ENCODE data around the gene SMIM35. TPM values are rescaled to one million over a fixed set of nuclear protein-coding genes. Genes with fewer than 3 reads are reported as not detected.

SMIM35 gene
- polyA plus RNA-seq: under 1 TPM in 1 of 3 donors, not detected in 2; 0.01 TPM

DNA sequence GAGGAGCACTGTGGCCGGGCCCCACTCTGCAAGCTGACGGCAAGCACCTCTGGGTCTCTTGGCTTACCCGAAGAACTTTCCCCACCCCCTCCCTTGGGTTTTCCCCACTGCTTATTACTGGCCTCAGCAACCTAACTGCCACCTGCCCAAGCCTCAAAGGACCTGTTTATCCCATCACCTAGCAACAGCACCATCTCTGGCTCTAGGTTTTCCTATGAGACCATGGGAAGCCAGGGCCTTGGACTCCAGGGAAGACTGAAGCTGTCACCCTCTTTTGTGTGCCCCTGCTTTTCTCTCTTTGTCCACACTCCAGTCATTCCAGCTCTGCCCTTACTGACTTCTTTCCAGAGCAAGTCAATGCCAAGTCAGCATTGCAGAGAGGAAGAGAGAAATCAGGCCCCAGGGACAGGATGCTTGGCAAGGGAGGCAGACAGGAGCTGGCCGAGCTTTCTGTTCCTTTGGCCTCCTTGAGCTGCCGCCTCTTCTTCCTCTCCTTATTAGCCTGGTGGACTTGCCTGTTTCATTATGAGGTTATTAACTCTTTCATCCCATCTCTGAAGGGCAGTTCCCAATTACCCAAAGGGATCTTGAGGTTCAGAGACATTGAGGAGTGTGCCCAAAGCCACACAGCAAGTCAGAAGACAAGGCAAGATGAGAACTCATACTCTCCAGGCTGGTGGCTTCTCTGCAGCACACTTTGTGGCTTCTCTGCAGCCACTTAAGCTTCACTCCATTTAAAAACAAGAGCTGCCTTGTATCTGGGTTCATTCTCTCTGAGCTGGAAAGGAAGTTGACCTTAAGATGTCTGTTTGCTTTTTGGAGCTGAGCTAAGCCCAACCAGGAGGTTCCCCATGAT, at the start of gene SMIM35:
Gene SMIM35 (minus strand): TSS at position 51 of the 856 bp plus-strand sequence. CDS start 206 bp downstream, outside the sequence.
- no peak within 1 kb of the TSS for H3K27ac ChIP-seq (ENCODE audit: low read depth, low read length)
- WGBS, 3 donors: 43 to 70% (median 59%) methylated on average over 5 of the region's 5 CpGs

- 84 to 88% (median 85%) methylated on average over 2 of the region's 2 CpGs for WGBS, 3 donors
- no peak overlapping the region for H3K27ac ChIP-seq (ENCODE audit: low read depth, low read length)
Measured at GRCh38 chr11:118136341-118136740, 49.6 kb upstream of the SMIM35 start.

GRCh38 chr11:118135796-118136165, 49.0 kb upstream of the SMIM35 start:
- WGBS, 3 donors: 79 to 95% (median 86%) methylated on average over 4 to 5 of the region's 5 CpGs
- no peak overlapping the region for H3K27ac ChIP-seq (ENCODE audit: low read depth, low read length)

GRCh38 chr11:118135051-118135795, 48.5 kb upstream of the SMIM35 start:
- H3K27ac ChIP-seq (ENCODE audit: low read depth, low read length): no peak overlapping the region
- WGBS, 3 donors: 80 to 84% (median 82%) methylated on average over 7 of the region's 7 CpGs

- no peak overlapping the region for H3K27ac ChIP-seq (ENCODE audit: low read depth, low read length)
- WGBS, 3 donors: 93 to 95% (median 93%) methylated on average over 10 of the region's 10 CpGs
Measured at GRCh38 chr11:118133816-118134215, 47.1 kb upstream of the SMIM35 start.

DNA sequence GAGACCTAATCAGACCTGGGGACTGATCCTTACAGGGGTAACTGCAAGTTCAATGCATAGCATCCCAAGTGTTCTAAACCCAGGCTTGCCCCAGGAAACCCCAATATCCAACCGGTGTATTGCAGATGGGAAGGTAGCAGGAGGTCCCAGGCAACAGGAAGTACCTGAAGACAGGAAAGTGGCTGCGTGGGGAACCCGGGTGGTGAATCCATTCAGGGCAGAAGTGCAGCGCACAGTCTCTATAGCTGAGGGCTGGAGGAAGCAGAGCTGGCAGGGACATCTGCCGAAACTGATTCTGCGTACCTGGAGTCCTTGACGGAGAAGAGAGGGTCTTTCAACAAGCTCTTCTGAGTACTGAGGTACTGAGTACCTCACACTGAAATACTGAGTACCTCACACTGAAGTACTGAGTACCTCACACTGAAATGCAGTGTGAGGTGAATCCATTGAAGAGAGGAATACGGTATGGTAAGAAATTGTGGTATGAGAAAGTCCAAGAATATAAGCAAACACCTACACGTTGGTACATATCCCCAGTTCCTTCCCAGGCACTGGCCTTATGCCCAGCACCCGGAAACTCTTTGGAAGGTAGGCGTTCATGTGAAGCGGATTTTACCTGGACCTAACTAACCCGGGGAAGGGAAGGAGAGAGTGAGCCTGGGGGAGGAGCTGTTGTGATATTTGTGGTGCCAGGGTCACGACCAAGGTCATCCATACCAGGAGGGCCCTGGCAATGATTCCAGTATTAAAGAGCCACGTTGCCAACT, 45.8 kb upstream of the SMIM35 start:
- 60 to 85% (median 85%) methylated on average over 15 of the region's 15 CpGs for WGBS, 3 donors
- no peak overlapping the region for H3K27ac ChIP-seq (ENCODE audit: low read depth, low read length)

- WGBS, 3 donors: 55 to 79% (median 58%) methylated on average over 6 of the region's 6 CpGs
- H3K27ac ChIP-seq (ENCODE audit: low read depth, low read length): no peak overlapping the region
Measured at GRCh38 chr11:118129471-118130172, 42.9 kb upstream of the SMIM35 start.

DNA sequence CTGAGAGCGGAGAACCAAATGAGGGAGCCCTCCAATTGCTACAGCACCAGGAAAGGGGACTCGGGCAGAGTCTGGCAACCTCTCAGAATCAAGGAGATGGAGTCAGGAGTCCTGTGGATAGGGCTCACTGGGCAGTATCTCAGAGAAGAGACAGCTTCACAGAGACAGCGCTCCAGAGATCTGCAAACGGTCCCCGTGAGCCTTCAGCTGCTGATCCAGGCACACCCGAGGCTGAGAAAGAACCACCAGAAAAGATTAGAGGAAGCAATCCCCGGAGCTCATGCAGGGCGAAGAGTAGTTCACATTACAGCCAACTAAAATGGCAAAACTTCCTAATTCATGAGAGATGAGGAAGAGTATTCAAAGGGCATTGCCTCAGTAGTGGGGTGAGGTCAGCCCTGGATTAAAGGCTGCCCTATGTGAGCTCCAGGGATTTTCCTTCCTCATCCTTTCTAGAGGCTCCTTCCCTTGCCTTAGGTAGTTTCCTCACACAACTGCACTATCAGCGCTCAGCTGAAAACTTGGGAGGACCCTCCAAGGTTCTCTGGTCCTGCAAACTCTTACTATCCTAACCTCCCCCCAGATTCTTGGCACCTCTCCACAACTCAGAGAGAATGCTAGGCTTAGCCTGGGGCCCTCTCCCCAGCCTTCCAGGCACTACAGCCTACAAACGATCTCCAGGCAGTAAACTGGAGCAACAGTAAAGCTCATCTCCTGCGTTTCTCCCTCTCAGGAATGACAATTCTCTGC, 42.1 kb upstream of the SMIM35 start:
- 54 to 66% (median 59%) methylated on average over 11 of the region's 11 CpGs for WGBS, 3 donors
- no peak overlapping the region for H3K27ac ChIP-seq (ENCODE audit: low read depth, low read length)

DNA sequence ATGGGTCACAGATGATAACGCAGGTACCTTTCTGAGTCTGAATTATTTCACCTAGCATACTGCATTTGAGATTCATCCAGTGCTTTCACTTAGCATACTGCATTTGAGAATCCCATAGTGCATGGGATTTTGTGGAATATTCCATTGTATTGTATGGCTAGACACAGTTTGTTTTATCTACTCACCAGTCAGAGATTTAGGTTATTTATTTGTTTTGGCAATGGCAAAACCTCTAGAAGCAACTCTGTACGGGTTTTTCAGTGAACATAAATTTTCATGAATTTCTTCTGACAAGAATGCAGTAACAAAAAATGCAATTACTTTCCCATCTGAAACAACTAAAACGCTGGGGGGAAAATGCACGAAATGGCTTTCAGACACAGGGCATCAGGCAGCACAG, 41.5 kb upstream of the SMIM35 start:
- H3K27ac ChIP-seq (ENCODE audit: low read depth, low read length): no peak overlapping the region
- WGBS, 3 donors: 50 to 53% (median 50%) methylated on average over 4 of the region's 4 CpGs

DNA sequence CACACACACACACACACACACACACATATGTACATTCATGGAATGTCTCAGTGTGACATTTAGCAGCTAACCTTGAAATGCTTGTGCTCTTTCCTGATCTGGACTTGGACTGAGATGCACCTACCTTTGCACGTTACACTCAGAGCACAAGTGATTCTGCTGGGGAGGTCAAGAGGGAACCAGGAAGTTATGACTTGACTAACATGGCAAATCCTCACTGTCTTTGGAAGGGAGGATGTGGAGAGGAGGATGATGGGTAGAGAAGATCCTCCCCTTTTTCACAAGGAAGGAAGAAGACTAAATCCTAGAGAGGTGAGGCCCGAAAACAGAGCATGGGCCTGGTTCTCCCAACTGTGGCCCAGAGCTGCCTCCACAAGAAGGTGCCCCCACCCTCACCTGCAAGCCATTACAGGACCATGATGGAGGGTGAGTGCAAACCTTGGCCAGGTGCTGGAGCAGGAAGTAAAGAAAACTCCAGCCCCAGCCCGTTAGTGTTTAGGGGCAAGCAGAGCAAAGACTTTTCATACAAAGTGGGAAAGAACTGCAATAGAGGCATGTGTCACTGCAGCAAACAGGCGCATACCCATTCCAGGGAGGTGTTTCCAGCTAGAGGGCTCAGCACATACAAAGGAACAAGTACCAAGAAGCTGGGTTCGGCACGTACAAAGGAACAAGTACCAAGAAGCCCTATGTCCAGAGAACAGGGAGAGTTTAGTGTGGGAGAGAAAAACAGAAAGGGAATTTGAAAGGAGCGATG, 39.5 kb upstream of the SMIM35 start:
- WGBS, 3 donors: 81 to 89% (median 87%) methylated on average over 7 of the region's 7 CpGs
- H3K27ac ChIP-seq (ENCODE audit: low read depth, low read length): no peak overlapping the region

DNA sequence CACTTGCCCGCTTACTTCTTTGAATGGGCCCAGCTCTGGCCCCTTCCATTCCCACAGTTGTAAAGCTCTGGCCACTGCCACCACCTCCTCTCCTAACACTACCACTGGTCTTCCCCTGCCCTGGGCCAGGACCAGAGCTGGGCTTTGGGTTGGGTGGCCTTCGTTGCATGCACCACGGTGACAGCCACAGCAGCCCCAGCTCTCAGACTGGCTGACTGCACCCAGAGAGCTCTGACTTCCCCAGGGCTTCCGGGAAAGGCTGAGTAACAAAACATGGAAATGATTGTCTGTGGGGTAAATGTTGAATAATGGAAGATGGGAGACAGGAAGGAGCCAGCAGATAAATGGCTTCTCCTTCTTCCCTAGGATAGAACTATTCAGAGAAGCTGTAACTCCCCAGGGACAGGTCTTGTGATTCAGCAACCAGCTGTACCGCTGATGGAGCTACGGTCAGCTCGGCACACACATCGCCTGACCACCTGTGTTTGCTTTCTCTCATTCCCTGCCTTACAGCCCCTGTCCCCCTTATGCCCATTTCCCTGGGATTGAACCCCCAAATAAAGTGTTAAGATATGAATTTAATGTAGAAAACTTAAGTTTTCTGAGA, 38.3 kb upstream of the SMIM35 start:
- 72 to 79% (median 78%) methylated on average over 8 of the region's 8 CpGs for WGBS, 3 donors
- no peak overlapping the region for H3K27ac ChIP-seq (ENCODE audit: low read depth, low read length)

GRCh38 chr11:118120793-118121192, 34.0 kb upstream of the SMIM35 start:
- H3K27ac ChIP-seq (ENCODE audit: low read depth, low read length): no peak overlapping the region
- WGBS, 3 donors: 94 to 100% (median 95%) methylated on average over 1 of the region's 1 CpG

DNA sequence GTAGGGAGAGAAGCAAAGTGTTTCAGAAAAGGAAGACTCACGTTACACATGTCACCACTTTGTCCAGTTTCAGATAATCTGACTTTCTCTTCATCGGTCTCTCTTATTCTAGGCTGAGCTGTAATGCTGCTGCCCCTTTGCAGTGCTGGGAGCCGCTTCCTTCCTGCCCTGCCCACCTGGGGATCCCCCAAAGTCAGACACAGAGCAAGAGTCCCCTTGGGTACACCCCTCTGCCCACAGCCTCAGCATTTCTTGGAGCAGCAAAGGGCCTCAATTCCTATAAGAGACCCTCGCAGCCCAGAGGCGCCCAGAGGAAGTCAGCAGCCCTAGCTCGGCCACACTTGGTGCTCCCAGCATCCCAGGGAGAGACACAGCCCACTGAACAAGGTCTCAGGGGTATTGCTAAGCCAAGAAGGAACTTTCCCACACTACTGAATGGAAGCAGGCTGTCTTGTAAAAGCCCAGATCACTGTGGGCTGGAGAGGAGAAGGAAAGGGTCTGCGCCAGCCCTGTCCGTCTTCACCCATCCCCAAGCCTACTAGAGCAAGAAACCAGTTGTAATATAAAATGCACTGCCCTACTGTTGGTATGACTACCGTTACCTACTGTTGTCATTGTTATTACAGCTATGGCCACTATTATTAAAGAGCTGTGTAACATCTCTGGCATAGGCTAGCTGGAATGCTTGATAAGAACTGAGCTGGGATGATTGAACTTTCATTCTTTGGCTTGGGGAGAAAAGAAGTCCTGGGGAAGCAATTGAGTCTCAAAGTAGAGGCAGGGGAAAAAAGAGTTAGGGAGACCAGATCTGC, 31.2 kb upstream of the SMIM35 start:
- H3K27ac ChIP-seq (ENCODE audit: low read depth, low read length): no peak overlapping the region
- 73 to 77% (median 75%) methylated on average over 9 of the region's 9 CpGs for WGBS, 3 donors

GRCh38 chr11:118115048-118115447, 28.3 kb upstream of the SMIM35 start:
- no peak overlapping the region for H3K27ac ChIP-seq (ENCODE audit: low read depth, low read length)
- 86 to 93% (median 92%) methylated on average over 7 of the region's 7 CpGs for WGBS, 3 donors

DNA sequence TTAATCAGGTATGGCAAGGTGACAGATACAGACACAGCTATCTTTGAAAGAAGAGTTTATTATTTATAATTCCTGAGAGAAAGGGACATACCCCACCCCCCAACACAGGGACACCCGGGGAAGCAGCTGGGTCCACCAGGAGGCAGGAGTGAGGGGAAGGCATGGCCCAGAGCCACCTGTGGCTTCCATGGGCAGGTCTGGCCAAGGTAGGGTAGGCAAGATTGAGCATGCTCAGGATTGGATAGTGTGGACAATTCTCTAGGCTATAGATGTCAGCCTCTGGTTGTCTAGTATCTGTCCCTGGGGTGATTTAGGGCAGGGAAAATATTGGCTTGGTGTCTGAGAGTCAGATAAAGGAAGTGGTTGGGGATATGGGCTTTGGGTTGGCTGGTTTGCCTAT, 27.5 kb upstream of the SMIM35 start:
- WGBS, 3 donors: 62 to 74% (median 72%) methylated on average over 1 of the region's 1 CpG
- no peak overlapping the region for H3K27ac ChIP-seq (ENCODE audit: low read depth, low read length)
